Smooth muscle cell (in vitro differentiated cells): ENCODE results near the gene SWI5. TPM values are rescaled to one million over a fixed set of nuclear protein-coding genes. Genes with fewer than 3 reads are reported as not detected.

Experiments
- DNase-seq: peaks from one replicate; lab custom pipeline; 2025; ENCODE audit not compliant: unreplicated experiment; lab: John Stamatoyannopoulos, UW
- H2AFZ ChIP-seq: fragments of 200-600 bp; sonication (generic); 2 replicates; pipeline ENCODE4 v1.6.0; 2016; ENCODE audit warnings: antibody characterized with exemption, low read depth, mild to moderate bottlenecking
- H3F3A ChIP-seq: fragments of 200-600 bp; sonication (generic); 2 replicates; pipeline ENCODE4 v1.6.0; 2017; ENCODE audit warnings: antibody characterized with exemption, low read depth
- H3K27ac ChIP-seq: fragments of 200-600 bp; sonication (generic); 2 replicates; pipeline ENCODE4 v1.5.1; 2016; ENCODE audit warnings: low read depth, mild to moderate bottlenecking
- H3K27me3 ChIP-seq: fragments of 200-600 bp; sonication (generic); 2 replicates; pipeline ENCODE4 v1.6.1; 2016; ENCODE audit warnings: low read depth, mild to moderate bottlenecking
- H3K36me3 ChIP-seq: fragments of 200-600 bp; sonication (generic); 2 replicates; pipeline ENCODE4 v1.5.1; 2016; ENCODE audit warnings: low read depth
- H3K4me1 ChIP-seq: fragments of 200-600 bp; sonication (generic); 2 replicates; pipeline ENCODE4 v1.5.1; 2016; ENCODE audit warnings: low read depth
- H3K4me2 ChIP-seq: fragments of 200-600 bp; sonication (generic); 2 replicates; pipeline ENCODE4 v1.6.0; 2016; ENCODE audit warnings: mild to moderate bottlenecking
- H3K4me3 ChIP-seq: fragments of 200-600 bp; sonication (generic); 2 replicates; pipeline ENCODE4 v1.5.1; 2016; ENCODE audit warnings: mild to moderate bottlenecking
- H3K79me2 ChIP-seq: fragments of 200-600 bp; sonication (generic); 2 replicates; pipeline ENCODE4 v1.6.0; 2016; ENCODE audit warnings: low read depth, mild to moderate bottlenecking
- H3K9ac ChIP-seq: fragments of 200-600 bp; sonication (generic); 2 replicates; pipeline ENCODE4 v1.6.0; 2016; ENCODE audit warnings: low read depth
- H3K9me3 ChIP-seq: fragments of 200-600 bp; sonication (generic); replicated peaks from 2 replicates; pipeline ENCODE4 v1.5.1; 2016; ENCODE audit warnings: low read depth
- H4K20me1 ChIP-seq: fragments of 200-600 bp; sonication (generic); 2 replicates; pipeline ENCODE4 v1.6.0; 2016; ENCODE audit warnings: low read depth
- WGBS: methylation state at CpG from one replicate; pipeline ENCODE4 v1.1.7; 2016; ENCODE audit warnings: low lambda C conversion rate; 5-methylcytosine and 5-hydroxymethylcytosine counted together
- polyA plus RNA-seq: library from polyadenylated mRNA; unstranded; fragments of >200 nt; fragmentation: Nextera tagmentation; extraction: Ambion mirVana; gene quantifications from 2 replicates; pipeline ENCODE4 v1.2.1, GENCODE V29; 2016
- total RNA-seq: library from RNA; depleted of rRNA; stranded (reverse); fragments of >200 nt; gene quantifications from 2 replicates; pipeline ENCODE4 v1.2.3, GENCODE V29; 2014
- TF ChIP-seq, protein P1 (sequence below): fragments of 200-600 bp; sonication (generic); IDR thresholded peaks from 2 replicates; pipeline ENCODE4 v1.5.1; 2017; ENCODE audit warnings: borderline replicate concordance, mild to moderate bottlenecking, antibody characterized with exemption; ENCODE audit not compliant: insufficient read depth, poor library complexity, severe bottlenecking

Gene SWI5
- total and polyA plus RNA-seq, 2 experiments from 2014 or later: 47.1 to 77.2 TPM

GRCh38 chr9:128322404-128323211 lies 46.5 kb downstream of the SWI5 start, which contains the start of the genes COQ4 and TRUB2:
COQ4 (plus strand) TSS chr9:128322839; CDS start chr9:128322859, 20 bp downstream.
TRUB2 (minus strand) TSS chr9:128322447; CDS start chr9:128322408, 39 bp downstream.
- Histone ChIP-seq H3K27ac (peak within 1 kb of the TSS; percentile 86), H3K79me2 (peaks cover 22% of the 10 kb centered on the region), H3K9me3 (no peaks in the 10 kb centered on the region), H3K4me3 (peak within 1 kb of the TSS; percentile 74), H3K4me2 (peak within 1 kb of the TSS; percentile 95), H3K4me1 (peaks cover 13% of the 10 kb centered on the region), H4K20me1 (no peaks in the 10 kb centered on the region), H3F3A (no peaks in the 10 kb centered on the region), H3K36me3 (no peaks in the 10 kb centered on the region), H2AFZ (peak within 1 kb of the TSS; percentile 91), H3K9ac (peak within 1 kb of the TSS; percentile 87), H3K27me3 (no peaks in the 10 kb centered on the region)
- DNase-seq: peak; percentile 84
- TF ChIP-seq, protein P1, sequence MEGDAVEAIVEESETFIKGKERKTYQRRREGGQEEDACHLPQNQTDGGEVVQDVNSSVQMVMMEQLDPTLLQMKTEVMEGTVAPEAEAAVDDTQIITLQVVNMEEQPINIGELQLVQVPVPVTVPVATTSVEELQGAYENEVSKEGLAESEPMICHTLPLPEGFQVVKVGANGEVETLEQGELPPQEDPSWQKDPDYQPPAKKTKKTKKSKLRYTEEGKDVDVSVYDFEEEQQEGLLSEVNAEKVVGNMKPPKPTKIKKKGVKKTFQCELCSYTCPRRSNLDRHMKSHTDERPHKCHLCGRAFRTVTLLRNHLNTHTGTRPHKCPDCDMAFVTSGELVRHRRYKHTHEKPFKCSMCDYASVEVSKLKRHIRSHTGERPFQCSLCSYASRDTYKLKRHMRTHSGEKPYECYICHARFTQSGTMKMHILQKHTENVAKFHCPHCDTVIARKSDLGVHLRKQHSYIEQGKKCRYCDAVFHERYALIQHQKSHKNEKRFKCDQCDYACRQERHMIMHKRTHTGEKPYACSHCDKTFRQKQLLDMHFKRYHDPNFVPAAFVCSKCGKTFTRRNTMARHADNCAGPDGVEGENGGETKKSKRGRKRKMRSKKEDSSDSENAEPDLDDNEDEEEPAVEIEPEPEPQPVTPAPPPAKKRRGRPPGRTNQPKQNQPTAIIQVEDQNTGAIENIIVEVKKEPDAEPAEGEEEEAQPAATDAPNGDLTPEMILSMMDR: no peak
- WGBS: under 1% methylated on average over 79 of the region's 83 CpGs

- H2AFZ ChIP-seq: peak overlapping the region; percentile 91
- no peak for DNase-seq
- TF ChIP-seq, protein P1: no peak
- no peaks in the 10 kb centered on the region for H3K9me3 ChIP-seq
- H3K27ac ChIP-seq: peak overlapping the region; percentile 86
- H4K20me1 ChIP-seq: no peaks in the 10 kb centered on the region
- peak overlapping the region; percentile 87 for H3K9ac ChIP-seq
- H3K4me3 ChIP-seq: peak overlapping the region; percentile 74
- no peaks in the 10 kb centered on the region for H3K36me3 ChIP-seq
- peaks cover 13% of the 10 kb centered on the region for H3K4me1 ChIP-seq
- no peaks in the 10 kb centered on the region for H3K27me3 ChIP-seq
- peaks cover 22% of the 10 kb centered on the region for H3K79me2 ChIP-seq
- 30% methylated on average over 16 of the region's 16 CpGs for WGBS
- no peaks in the 10 kb centered on the region for H3F3A ChIP-seq
- peak overlapping the region; percentile 95 for H3K4me2 ChIP-seq
Measured at GRCh38 chr9:128323212-128323730, 47.2 kb downstream of the SWI5 start.

GRCh38 chr9:128323791-128324190 lies 47.7 kb downstream of the SWI5 start:
- Histone ChIP-seq H3K79me2 (peaks cover 22% of the 10 kb centered on the region), H3K4me2 (peak overlapping the region; percentile 95), H3K36me3 (no peaks in the 10 kb centered on the region), H3K27me3 (no peaks in the 10 kb centered on the region), H3K27ac (peak overlapping the region; percentile 86), H2AFZ (no peak overlapping the region), H3K9ac (peak overlapping the region; percentile 87), H3K4me1 (peaks cover 13% of the 10 kb centered on the region), H4K20me1 (no peaks in the 10 kb centered on the region), H3F3A (no peaks in the 10 kb centered on the region), H3K9me3 (no peaks in the 10 kb centered on the region), H3K4me3 (peak overlapping the region; percentile 74)
- 85% methylated on average over 12 of the region's 12 CpGs for WGBS
- DNase-seq: no peak
- TF ChIP-seq, protein P1: no peak
